Testis (tissue), 2 donors: ENCODE measurements around the gene SH3RF3.

Source experiments
- CTCF ChIP-seq, 3 experiments: fragments of 450-650 bp in 2 of 3; fragments of 200-600 bp in 1 of 3; sonication (generic) in 1 of 3; IDR thresholded peaks; one replicate each; pipeline ENCODE4 v1.5.1; 2016 to 2019; ENCODE audit warnings: antibody characterized with exemption in 3 of 3, mild to moderate bottlenecking in 2 of 3, moderate library complexity in 1 of 3
- POLR2A ChIP-seq: fragments of 450-650 bp; IDR thresholded peaks from one replicate; pipeline ENCODE4 v1.6.1; 2017; ENCODE audit warnings: antibody characterized with exemption, mild to moderate bottlenecking, moderate library complexity

GRCh38 chr2:109519513-109519912, 390.5 kb downstream of the SH3RF3 start:
- TF ChIP-seq CTCF (IDR thresholded peaks at IDR 0.05) (no peak), POLR2A (no peak)
